8988T (cell line): ENCODE measurements around the gene RFC3.
"Not testable (repeated sequence)": the region's sequence is repeated elsewhere in the genome, so short reads cannot be mapped to it uniquely, and the experiment has no call there.

Experiments
- DNase-seq: peaks from one replicate; pipeline ENCODE4 v3.0.0; 2011

Gene RFC3

GRCh38 chr13:33817901-33818706, at the start of gene RFC3:
RFC3 (plus strand) TSS chr13:33818149; CDS start chr13:33818179, 30 bp downstream.
- DNase-seq, result peak; percentile 45

- DNase-seq, result no peak
These were observed 46.7 kb upstream of the RFC3 start for GRCh38 chr13:33771296-33771695.

- no peak for DNase-seq
These were observed 44.0 kb upstream of the RFC3 start for GRCh38 chr13:33773790-33774462.

GRCh38 chr13:33775339-33776108, 42.4 kb upstream of the RFC3 start:
- DNase-seq, result no peak

GRCh38 chr13:33776239-33776881, 41.6 kb upstream of the RFC3 start:
- no peak for DNase-seq

- DNase-seq, result no peak
These were observed 35.3 kb upstream of the RFC3 start for GRCh38 chr13:33782631-33783030.

GRCh38 chr13:33783212-33783611, 34.7 kb upstream of the RFC3 start:
- DNase-seq, result not testable (repeated sequence)

GRCh38 chr13:33784738-33785137, 33.2 kb upstream of the RFC3 start:
- DNase-seq, result no peak

GRCh38 chr13:33785384-33785783, 32.6 kb upstream of the RFC3 start:
- no peak for DNase-seq

- no peak for DNase-seq
These were observed 30.8 kb upstream of the RFC3 start for GRCh38 chr13:33787051-33787591.

GRCh38 chr13:33789066-33789606, 28.8 kb upstream of the RFC3 start:
- no peak for DNase-seq

GRCh38 chr13:33789739-33790138, 28.2 kb upstream of the RFC3 start:
- no peak for DNase-seq

GRCh38 chr13:33793726-33794125, 24.2 kb upstream of the RFC3 start:
- no peak for DNase-seq

GRCh38 chr13:33794576-33794975, 23.4 kb upstream of the RFC3 start:
- no peak for DNase-seq

GRCh38 chr13:33796095-33796494, 21.9 kb upstream of the RFC3 start:
- no peak for DNase-seq

GRCh38 chr13:33797622-33798021, 20.3 kb upstream of the RFC3 start:
- no peak for DNase-seq

- no peak for DNase-seq
These were observed 19.9 kb upstream of the RFC3 start for GRCh38 chr13:33798023-33798422.

GRCh38 chr13:33799950-33800592, 17.9 kb upstream of the RFC3 start:
- DNase-seq, result no peak

- no peak for DNase-seq
These were observed 17.2 kb upstream of the RFC3 start for GRCh38 chr13:33800646-33801186.

- DNase-seq, result no peak
These were observed 11.3 kb upstream of the RFC3 start for GRCh38 chr13:33806470-33807248.

GRCh38 chr13:33812829-33813228, 5.1 kb upstream of the RFC3 start:
- DNase-seq, result not testable (repeated sequence)
